DMS153 treated with DMSO at 0.1 percent for 48 hours (cell line): ENCODE measurements around the gene C2orf42.
A peak's percentile ranks its signal among the peaks of the same experiment; 100 is the strongest.
"Not testable (repeated sequence)": the region's sequence is repeated elsewhere in the genome, so short reads cannot be mapped to it uniquely, and the experiment has no call there.

Experiments
- DNase-seq: peaks from one replicate; lab custom pipeline; 2025; ENCODE audit not compliant: unreplicated experiment; lab: John Stamatoyannopoulos, UW

The C2orf42 gene

DNA sequence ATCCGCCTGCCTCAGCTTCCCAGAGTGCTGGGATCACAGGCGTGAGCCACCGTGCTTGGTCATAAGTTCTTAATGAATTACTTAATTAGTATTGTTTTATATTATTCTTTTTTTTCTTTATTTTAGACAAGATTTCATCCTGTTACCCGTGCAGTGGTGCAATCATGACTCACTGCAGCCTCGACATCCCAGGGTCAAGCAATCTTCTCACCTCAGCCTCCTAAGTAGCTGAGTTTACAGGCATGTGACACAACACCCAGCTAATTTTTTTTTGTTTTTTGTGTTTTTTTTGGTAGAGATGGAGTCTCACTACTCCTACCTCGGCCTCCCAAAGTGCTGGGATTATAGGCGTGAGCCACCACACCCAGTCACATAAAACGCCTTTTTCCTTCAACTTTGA, 17.3 kb downstream of the C2orf42 start:
- no peak for DNase-seq

DNA sequence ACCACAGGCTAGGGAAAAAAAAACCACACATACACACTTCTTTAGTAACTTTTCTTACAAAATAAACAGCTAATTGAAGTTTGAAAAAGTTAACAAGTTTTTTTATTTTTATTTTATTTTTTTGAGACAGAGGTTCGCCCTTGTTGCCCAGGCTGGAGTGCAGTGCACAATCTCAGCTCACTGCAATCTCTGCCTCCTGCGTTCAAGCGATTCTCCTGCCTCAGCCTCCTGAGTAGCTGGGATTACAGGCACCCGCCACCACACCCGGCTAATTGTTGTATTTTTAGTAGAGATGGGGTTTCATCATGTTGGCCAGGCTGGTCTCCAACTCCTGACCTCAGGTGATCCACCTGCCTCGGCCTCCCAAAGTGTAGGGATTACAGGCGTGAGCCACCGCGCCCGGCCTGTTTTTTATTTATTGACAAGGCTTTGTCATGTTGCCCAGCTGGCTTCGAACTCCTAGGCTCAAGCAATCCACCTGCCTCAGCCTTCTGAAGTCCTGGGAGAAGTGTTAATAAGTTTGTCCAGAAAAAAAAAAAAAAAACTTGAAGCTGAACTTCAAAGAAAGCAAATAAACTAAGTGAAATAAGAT, 21.1 kb downstream of the C2orf42 start:
- not testable (repeated sequence) for DNase-seq

DNA sequence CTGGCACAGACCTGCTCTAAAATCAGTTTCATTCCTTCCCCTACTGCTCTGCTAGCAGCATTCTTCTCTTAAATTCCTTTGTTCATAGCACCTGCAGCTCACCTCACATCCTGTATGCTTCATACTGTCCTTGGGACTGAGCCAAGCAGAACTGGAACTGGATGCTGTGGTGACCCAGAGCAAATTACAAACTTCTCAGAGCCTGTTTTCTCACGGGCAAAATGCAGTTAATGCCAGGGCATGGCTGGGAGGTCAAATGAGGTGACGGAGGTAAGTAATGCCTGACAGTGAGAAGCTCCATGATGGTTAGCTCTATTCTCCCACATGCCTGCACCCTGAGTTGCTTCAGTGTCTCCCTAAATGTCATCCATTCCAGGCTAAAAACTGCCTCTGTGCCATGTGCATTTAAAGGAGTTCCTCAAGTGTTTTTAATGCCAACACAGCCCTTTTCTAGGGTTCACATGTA, 29.7 kb downstream of the C2orf42 start:
- DNase-seq: no peak

DNA sequence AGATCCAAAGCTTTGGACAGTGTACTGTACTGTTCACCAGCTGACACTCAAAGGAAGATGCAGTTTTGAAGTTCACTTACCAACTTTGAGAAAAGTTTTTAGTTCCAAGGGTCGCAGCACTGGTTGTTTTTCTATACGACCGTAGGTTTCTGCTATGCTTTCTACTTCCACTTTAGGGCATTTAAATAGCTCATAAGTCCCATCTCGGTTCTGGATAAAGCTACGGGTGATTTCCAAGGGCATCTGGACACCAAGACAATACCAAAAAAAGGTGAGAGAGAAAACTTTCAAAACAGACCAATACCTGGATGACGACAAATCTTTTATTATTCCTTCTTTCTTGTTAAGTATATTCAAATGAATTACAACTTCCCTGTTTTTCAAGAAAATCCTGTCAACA, 30.3 kb downstream of the C2orf42 start:
- no peak for DNase-seq

- not testable (repeated sequence) for DNase-seq
Measured at GRCh38 chr2:70149130-70149686, 41.6 kb downstream of the C2orf42 start.

GRCh38 chr2:70148211-70148760, 42.5 kb downstream of the C2orf42 start:
- not testable (repeated sequence) for DNase-seq

DNA sequence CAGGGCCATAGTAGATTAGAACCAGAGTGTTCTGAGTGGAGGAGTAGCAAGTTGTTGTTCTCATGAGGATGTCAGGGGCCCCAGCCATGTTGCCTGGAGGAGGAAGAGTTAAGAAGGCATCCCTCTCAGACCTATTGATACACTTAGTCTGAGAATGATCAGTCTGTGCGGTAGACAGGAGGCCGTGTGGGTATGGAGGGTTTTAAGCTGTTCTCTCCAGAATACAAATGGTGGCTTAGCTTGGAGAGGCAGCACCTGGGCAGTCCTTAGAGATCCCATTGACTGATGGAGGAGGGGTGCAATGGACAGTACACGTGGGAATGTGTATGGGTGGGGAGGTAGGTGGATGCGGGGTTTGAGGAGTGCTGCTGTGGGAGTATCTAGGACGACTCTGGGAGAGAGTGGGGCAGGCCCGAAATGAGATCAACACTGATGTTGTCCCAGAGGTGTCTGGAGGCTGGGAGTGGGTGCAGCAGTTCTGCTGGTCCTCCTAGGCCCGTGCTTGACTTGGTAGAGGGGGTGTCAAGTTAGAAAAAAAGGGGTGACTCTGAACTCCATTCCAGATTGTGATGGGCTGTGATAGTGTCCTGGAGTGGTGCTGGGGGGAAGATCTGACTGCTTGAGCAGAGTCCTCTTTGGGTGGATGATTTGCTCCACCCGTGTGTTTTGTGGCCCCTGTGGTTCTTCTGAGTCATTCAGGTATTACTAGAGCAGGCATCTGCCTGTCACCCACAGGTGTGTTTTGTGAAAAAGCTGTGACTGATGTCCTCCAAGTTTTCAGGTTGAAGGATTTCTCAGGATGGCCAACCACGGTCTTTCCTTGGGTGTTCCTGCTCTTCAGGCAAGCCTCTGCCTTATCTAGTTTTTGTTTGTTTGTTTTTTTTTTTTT, 44.7 kb downstream of the C2orf42 start:
- DNase-seq: no peak

- no peak for DNase-seq
Measured at GRCh38 chr2:70145144-70145490, 45.7 kb downstream of the C2orf42 start.

DNA sequence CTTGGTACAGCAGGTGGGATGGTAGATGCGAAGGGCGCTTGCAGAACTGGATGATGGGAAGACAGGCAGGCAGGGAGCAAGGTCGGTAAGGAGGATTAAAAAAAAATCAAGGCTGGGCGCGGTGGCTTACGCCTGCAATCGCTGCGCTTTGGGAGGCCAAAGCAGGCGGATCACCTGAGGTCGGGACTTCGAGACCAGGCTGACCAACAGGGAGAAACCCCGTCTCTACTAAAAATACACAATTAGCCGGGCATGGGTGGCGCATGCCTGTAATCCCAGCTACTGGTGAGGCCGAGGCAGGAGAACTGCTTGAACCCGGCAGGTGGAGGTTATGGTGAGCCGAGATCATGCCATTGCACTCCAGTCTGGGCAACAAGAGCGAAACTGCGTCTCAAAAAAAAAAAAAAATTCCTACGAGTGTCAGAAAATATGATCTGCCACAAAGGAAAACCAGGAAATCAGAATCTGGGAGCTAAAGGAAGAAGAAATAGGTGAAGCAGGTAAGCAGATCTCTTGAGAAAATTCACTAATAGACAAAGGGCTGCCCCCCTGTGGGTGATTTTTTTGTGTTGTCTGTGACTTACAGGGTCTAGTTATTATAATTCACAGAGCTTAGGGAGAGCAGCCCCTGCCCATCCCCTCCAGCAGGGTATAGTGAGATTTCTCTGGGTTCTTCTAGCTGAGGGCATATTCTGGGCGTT, 46.2 kb downstream of the C2orf42 start:
- DNase-seq: no peak

DNA sequence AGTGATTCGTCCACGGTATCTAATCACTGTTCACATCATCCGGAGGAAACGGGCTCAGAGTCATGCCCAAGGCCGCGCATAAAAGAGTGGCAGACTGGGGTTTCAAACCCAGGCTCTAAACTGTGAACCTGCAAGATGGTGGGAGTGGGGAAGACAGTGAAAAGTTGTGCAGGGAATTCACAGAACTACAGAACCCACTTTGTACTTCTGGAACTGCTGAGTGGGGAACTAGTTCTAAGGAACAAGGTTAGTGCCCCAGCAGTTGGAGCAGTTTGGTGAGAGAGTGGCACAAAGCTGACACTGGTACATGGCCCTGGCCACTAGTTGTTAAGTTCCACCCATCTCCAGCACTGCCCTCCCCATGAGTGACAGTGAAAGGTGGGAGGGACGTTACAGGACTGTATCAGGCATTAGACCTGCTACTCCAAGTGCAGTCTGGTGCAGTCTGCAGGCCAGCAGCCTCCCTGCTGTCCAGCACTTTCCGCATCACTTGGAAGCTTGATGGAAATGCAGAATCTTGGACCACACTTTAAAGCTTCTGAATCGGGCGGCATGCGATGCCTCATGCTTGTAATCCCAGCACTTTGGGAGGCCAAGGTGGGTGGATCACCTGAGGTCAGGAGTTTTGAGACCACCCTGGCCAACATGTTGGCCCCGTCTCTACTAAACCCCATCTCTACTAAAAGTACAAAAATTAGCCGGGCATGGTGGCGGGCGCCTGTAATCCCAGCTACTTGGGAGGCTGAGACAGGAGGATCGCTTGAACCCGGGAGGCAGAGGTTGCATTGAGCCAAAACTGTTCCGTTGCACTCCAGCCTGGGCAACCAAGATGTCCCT, 47.3 kb downstream of the C2orf42 start:
- DNase-seq: no peak

DNA sequence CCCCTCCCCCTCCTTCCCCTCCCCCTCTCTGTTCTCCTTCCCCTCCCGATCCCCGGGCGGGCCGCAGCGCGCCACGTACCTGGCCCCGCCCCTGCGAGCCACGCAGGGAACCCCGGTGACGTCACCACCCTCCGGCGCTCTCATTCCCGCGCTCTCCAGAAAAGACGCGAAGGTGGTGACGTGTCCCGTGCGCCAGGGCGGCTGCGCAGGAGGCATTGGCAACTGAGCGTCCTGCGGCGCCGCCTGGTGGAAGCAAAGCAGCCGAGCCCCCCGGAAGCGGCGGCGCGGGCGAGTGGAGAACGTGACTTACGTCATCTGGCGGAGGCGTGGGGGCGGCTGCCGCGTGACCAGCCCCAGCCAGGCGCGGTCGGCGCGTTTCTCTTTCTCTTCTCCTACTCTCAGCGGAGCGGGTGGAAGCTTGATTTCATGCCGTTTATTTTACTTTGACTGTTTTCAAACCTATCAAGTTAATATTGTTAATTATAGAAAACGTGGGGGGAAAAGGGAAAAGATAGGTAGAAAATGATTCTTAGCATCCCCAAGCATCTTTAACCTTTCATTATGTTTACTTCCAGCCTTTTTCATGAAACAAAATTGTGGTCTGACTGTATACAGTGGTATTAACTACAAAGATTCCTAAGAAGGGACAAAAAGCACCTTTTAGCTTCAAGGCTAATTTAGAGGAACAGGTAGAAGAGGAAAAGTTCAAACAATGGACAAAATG, 48.1 kb downstream of the C2orf42 start:
- peak; percentile 97 for DNase-seq

- DNase-seq: no peak
Measured at GRCh38 chr2:70141902-70142589, 48.8 kb downstream of the C2orf42 start.

- DNase-seq: peak; percentile 89
Measured at GRCh38 chr2:70141212-70141901, 49.5 kb downstream of the C2orf42 start.

DNA sequence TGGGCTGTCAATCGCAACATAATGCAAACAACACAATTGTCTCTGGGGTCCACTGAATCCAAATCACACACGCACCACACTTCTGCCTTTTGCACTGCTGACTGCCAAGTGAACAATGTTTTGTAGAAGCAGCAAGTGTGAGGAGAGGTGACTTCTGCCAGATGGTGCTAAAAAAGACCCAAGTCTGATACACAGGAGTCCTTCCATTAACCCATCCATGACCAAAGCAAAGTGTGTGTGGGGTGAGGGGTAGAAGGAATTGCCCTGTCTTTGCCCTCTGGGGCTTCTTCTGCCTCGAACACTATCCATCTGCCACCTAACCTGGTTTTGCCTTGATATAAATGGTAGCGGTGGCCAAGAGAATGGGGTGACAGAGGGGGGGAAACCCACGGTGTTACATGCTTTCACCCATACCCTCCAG, 50.0 kb downstream of the C2orf42 start:
- no peak for DNase-seq

GRCh38 chr2:70134323-70134983, 56.4 kb downstream of the C2orf42 start:
- not testable (repeated sequence) for DNase-seq

DNA sequence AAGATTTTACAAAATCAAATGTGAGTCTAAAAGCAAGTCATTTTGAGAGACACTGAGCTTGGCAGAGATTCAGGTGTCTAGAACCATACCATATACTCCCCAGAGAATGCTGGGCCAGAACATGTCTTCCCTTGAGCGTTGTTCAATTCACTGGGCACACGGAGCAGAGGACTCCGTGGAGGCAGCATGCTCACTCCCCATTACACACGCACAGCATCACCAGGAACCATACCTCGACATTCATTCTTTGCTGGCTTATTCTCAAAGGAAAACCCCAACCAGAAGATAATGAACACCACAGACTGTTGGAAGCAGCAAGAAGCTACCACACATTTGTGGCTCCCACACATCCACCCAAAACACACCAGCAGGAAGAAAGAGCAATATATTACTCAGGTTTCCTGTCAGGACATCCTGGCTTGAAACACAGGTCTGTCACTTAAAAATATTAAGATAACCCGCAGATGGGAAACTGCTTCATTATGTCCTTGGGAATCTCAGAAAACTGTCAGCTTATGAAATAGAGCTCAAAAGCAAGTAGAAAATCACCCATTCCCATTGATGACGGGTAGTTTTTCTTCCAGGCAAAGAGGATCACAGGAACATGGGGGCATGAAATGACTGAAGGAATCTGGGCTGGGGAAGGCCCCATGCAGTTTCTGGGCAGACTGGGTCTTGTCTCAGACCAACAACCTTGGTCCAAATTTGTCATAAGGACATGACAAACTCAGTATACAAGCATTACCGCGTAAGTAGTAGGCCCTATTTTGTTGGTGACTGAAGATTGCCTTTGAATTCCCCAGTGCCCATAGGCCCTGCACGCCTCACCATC, 57.1 kb downstream of the C2orf42 start:
- DNase-seq: peak; percentile 27

GRCh38 chr2:70133127-70133452, 57.7 kb downstream of the C2orf42 start:
- DNase-seq: no peak
